CMK (cell line): ENCODE data around the gene MEOX2.

Experiments
- DNase-seq: peaks from one replicate; pipeline ENCODE4 v3.0.0-alpha.2; 2010; ENCODE audit warnings: low read depth

Gene MEOX2

DNA sequence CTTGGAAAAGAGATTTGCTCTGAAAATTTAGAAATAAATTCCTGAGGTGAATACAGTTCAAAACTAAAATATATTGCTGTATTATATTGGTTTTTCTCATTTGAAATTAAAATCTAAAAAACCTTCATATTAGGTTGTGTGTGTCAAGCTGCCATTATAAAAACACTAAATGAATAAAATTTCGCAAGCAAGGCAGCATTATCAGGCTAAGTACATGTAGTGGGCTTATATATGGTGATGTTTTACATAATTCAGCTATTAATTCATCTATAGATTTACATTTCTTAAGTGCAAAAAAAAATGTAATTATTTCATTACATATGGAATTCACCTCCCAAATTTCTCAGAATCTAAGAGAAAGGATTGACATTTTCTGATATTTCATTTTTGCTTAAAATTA lies 5.3 kb downstream of the MEOX2 start:
- no peak for DNase-seq

DNA sequence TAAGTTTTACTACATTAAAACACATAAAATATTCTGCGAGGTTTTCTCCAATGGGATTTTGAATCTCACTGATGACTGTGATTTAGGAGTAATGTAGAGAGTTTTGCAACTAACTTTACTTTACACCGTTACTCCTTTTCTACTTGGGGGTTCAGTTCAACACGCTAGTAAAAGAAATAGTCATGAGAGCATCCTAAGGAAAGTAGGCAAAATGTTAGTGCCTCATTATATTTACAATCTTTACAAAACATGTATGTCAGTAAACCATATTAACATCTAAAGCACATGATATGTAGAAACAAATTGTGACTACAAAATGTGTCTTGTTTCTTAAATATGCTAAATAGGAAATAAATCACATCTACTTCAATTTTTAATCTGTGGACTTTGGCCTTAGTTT lies 6.0 kb downstream of the MEOX2 start:
- no peak for DNase-seq

DNA sequence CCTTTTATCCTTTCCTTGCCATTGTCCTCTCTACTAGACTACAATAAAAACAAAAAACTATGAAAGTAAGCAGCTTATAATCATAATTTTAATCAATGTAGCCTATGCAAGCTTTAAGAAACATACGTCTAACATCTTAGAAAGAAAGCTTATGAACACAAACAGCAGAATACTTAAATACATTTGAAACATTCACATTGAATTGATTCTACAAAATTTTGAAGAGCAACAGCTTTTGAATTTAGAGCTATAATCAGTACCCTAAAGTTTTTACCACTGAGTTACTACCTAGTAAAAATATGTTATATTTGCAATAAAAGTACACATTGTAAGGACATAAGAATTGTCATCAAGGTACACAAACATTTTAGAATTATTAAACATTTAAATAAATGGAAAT lies 7.2 kb downstream of the MEOX2 start:
- no peak for DNase-seq

DNA sequence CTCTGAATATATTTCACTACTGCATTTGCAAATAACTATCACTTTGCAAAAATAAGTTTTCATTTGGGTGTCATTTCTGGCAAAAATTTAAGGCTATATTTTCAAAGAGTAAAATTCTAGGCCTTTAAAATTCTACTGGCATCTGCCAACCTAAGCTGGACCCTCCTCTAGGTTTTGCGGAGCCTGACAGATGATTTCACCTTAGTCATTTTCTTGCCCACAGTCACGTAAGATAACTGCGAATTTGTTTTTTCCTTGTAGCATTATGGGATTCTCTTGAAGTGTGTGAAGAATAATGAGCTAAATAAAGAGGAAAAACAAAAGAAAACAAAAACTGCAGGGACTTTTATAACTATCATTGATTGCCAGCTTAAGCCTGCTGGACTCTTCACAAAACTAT lies 7.8 kb downstream of the MEOX2 start:
- no peak for DNase-seq

DNA sequence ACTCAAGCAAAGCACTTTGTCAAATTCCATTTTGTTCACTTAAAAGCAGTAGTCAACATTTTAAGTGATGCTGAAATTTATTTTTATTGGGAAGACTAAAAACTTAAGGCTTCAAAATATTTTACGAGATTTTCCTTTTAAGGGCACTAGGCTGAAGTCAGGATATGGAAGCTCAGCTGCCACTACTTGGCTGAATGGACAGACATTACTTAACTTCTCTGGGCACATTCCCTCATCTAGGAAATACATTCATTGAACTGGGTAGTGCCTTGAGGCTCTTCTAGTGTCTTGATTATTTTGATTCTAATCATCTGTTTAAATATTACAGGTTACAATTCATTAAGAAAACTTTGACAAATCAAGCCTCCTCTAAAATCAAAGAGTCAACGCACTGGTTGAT lies 11.1 kb downstream of the MEOX2 start:
- DNase-seq, result no peak

DNA sequence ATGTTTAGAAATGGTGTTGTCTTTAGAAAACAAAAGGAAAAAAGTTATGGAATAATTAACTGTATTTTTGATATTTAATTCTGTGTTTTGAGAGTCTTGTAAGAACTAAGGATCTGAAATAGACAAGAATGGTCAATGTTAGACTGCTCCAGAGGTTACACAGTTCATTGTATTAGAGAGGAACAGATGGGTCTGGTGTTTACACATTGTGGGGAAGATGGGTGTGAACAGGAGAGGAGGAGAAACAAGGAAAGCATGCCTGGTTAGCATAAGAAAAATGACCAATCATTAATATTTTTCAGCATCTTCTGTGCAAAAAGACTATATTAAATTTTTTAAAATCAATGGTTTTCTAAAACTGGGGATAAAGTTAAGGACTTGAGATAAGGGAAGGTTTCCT lies 11.9 kb downstream of the MEOX2 start:
- DNase-seq, result no peak

DNA sequence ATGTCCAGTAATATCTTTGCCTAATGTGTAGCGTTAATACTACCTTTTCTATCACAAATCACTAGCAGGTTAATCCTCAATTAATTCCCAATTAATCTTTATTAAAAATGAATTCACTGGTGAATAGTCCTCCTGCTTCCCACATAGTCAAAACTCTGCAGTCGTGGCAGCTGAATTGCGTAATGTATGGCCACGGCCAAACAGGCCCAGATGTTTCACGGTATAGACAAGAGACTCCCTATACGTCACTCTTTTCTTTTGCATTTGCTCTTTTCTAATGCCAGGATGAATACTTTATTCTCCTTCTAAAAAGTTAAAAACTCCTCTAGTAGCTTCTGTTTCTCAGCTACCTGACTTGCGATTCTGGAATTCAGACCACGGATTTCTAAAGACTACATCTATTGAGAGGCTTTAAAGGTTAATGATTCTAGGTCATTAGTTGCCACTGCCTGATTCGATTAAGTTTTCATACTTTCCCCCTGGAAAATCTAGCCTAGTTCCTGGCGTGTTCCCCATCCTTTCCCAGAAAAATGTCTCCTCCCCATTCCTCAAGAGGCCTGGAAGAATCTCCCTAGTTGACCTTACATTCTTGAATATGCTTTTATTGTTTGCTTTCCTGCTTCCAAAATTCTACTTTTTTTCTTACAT lies 16.9 kb downstream of the MEOX2 start:
- no peak for DNase-seq

DNA sequence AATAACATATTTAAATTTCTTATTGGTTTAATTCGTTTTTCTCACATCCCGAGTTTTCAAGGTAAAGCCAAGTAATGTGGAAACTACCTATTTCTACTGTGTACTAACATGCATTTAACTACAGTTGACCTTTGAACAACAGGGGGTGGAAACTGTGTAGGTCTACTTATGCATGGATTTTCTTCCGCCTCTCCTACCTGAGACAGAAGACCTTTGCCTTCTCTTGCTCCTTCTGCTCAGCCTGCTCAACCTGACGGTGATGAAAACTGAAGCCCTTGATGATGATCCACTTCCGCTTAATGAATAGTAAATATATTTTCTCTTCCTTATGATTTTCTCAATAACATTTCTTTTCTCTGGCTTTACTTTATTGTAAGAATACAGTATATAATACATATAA lies 18.5 kb downstream of the MEOX2 start:
- DNase-seq, result no peak

DNA sequence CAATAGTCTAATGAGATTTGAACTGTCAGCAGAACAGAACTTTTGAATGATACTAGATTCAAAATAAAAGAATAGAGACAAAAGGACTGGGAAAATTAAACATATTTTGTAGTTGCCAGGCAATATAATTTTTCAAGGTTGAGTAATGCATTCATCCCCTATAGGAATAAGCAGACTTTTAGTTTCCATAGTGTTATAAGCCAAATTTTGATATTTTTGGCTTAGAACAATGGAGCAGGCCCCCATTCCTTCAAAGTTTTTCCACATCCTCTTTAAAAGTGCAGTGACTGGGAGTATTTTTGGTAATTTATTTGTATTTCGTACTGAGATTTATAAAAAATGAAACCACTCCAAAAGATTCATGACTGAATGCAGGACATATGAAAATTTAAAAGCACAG lies 24.0 kb downstream of the MEOX2 start:
- no peak for DNase-seq

DNA sequence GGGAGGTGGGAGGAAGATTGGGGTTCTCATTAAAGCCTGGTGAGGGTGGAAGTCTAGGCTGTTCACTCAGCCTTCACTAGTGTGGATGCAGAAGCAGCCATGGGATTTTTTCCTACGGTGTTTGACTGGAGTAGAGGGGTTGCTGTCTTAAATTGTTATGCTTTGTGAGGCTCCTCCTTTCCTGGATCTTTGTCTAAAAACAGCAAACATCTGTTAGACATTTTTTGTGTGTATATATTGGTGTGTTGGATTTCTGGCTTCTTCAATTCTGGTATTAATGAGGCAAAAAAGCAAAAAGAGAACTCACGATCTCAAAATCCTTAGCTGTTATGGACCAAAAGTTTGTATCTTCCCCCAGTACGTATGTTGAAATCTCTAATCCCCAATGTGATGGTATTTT lies 28.2 kb downstream of the MEOX2 start:
- no peak for DNase-seq

DNA sequence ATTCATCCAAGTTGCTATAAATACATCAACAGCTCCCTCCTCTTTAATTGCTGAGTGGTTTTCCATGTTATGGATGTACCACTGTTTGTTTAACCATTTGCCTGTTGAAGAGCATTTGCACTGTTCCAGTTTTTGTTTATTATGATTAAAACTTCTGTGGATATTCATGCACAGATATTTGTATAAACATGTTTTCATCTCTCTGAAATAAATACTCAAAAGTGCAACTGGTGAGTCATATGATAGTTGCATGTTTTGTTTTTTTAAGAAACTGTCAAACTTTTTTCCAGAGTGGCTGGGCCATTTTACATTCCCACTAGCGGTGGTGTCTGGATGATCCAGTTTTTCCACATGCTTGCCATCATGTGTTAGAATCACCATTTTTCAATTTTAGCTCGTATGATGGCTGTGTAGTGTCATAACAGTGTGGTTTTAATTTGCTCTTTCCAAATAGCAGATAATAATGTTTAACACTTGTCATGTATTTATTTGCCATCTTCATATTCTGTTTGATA lies 33.6 kb downstream of the MEOX2 start:
- DNase-seq, result no peak

DNA sequence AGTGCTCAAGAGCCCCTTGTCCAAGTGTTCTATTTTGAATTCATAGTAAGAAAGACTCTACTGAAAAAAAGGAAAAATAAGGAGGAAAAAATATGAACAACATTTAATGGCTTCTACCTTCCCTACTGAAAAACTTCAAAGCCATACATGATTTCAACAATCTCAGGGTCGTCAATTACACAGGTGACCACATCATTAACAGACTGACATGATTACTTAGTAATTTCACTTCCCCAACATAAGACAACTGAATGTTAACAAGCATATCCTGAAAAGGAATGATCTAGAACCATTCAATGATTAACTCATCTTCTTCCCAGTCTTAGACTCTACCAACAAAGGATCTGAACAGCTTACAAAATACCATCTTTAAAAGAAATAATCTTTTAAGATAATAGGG lies 34.8 kb downstream of the MEOX2 start:
- no peak for DNase-seq

DNA sequence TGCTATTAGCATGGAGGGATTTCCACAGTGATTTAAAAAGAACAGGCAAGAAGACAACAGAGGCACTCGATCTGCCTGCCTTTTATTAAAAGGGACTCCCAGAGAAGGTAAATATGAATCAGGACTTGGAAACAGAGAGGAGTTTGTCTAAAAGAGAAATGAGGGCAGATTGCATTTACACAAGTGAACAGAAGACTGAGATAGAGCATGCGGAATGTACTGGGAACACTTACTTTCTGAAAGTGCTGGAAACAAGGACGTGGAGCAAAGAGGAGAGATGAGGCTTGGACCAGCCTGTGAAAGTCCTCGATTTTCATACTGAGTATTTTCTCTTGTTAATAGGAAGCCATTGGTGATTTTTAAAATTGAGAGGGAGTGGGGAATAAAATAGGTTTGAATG lies 35.7 kb downstream of the MEOX2 start:
- DNase-seq, result no peak

DNA sequence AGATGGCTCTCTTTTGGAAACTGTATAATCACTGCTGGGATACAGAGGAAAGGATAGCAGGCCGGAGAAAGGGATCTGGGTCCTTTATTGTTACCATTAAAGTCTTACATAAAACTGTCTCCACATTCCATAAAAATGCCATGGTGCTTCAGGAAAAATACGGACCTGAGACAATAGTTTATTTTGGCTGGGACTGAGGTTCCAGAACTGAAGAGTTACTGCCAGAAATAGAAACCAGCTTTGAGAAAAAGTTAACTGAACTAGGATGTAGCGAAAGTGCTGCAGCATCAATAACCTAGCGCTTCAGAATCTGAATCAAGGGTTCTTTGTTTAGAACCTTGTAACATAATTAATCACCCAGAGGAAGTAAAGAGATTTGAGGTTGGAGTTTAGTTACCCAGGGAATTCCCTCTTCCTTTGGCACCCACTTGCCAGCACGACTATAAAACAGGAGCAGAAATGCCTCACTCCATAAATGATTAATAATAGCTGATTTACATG lies 38.0 kb downstream of the MEOX2 start:
- DNase-seq, result no peak

DNA sequence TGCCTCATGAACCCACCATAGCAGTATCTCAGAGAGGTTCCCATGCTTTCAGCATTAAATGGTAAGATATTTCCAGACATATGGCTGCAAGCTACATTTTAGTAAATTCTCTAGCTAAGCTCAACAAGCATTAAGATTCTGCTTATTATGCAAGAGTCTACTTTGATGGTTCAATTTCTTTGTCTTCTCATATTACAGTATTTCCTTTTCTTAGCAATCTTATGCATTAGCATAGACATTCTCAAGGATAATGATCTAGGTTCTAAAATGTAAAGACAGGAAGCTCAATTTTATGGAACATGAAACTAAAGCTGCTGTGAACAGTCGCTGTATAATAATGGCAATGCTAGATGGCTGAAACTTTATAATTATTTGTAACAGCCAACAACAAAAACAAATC lies 39.2 kb downstream of the MEOX2 start:
- DNase-seq, result no peak

DNA sequence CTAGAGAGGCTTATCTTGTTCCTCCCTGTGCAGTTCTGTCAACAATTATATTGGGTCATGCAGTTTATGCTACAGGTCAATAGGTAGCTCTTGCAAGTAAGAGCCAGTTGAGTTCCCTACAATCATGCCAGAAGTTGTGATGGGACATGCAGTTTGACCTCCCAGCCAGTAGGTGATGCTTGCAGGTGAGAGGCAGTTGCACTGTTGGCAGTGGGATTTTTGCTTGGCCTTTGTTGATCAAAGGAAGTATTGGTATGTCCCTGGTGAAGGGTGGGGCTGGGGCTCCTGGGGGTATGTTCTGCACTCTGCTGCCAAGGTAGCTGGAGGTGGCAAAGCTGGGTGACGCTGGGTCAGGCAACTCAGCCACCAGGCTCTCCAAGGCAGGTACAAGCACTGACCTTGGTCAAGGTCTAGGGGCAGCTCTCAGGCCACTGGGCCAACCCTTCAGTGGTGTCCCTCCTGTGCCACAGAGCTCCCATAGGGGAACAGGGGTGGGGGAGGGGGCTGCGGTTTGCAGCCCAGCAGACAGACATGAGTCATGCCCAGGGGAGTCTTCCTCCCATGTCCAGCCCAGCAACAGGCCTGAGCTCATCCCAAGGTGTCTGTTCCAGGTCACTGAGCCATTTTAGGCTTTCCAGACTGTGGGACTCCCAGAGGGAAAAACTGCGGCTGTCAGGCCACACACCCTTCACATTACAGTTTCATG lies 43.3 kb downstream of the MEOX2 start:
- DNase-seq, result no peak

DNA sequence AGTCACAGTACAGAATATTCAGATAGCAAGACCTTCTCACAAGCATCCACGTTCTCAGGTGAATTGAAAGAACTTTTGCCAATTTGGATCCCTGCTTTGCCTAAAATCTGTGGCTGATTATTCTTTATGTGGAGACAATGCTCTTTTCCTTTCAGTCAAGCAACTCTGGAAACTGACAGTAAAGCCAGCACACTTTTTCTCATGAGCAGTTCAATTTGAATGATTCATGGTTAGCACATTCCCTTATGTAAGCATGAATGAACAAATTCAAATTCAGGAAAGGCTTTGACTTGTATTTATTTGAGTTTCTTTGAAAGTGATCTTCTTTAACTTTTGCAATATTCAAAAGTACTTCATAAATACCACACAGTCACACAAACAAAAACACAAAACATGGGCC lies 57.6 kb downstream of the MEOX2 start:
- no peak for DNase-seq

DNA sequence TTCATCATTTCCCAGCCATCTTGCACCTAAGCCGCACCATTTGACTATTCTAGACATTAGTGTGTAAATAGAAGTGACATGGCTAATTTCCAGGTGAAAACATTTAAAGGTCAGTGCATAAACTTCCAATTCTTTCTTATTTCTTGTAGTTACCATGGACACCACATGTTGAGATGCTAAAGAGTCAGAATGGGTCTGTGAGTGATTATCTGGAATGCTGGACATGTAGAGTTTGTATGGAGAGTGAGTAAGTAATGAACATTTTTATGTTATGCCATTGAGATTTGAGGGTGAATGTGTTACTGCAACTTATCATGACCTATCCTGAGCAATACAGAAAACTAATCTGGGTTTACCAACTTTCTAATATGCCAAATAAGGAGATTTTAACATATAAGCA lies 60.4 kb downstream of the MEOX2 start:
- DNase-seq, result no peak

DNA sequence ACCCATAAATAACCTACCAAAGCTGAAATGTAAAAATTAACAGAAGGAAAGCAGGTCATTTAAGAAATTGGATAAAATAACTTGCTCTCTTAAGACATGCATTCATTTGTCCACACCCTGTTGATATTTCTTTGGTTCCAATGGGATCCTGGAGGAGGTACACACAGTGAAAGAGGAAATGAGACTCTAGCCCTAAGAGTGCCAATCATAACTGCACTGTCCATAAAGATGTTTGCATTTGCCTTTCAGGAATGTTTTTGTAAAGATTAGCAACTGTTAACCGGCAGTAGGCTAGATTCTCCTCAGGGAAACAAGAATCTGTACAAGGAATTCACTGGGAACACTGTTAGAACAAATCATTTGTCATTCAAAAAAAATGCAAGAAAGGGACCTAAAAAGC lies 61.0 kb downstream of the MEOX2 start:
- no peak for DNase-seq

DNA sequence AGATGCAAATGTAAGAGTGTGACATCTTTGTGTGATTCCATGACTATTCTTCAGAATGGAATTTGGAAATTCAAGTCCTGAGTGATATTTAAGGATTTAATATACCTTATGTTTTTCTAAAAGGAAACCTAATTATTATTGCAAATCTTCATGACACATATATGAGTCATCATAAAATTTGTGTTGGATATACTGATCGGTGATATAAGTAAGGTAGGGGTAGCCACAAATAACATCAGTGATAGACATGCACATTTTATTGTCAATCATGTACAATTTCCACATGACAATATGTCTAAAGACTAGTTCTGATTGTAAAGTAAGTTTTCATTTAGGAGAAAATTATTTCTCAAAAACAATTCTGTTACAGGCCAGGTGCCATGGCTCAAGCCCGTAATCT lies 65.0 kb downstream of the MEOX2 start:
- DNase-seq, result no peak

DNA sequence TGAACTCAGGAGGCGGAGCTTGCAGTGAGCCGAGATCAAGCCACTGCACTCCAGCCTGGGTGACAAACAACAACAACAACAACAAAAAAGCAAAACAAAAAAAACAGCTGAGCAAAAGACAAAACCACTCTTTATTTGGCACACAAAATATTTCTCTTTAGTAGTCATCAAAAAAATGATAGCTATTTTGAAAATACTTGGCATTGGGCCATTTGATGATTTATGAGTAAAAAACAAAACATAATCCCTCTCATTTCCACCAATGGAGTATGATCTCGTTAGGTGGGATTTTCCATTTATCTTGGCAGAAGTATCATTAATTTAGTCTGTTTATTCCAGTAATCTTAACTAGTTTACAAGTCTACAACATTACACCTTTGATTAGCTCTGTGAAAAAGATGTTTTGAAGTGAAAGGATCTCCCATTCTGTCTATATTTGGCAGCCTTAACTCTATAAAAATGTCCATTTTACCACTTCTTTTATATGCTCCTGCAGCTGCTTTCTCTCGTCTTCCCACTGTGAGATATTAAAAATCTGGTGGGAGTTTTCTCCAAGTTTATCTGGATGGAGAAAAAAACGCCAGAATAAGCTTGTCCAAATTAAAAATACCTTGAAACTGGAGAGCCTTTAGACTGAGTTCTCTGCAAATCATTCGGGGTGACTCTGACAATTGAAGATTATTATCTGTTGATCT lies 65.8 kb downstream of the MEOX2 start:
- DNase-seq, result no peak

DNA sequence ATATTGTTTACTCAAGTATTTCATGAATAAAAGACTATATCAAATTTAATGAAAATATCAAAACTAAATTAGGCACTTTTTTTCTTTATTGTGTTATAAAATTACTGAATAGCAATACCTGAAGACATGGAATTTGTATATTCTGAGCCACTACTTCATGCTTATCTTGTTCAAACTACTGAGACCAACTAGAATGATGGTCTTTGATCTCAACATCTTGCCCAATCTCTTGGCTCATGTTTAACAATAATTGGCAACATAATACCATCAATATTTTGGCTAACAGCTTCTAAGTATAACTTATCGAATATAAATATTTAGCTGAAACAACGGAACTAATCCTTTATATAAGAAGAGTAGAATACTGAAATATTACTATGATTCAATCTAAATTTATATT lies 68.2 kb downstream of the MEOX2 start:
- DNase-seq, result no peak

DNA sequence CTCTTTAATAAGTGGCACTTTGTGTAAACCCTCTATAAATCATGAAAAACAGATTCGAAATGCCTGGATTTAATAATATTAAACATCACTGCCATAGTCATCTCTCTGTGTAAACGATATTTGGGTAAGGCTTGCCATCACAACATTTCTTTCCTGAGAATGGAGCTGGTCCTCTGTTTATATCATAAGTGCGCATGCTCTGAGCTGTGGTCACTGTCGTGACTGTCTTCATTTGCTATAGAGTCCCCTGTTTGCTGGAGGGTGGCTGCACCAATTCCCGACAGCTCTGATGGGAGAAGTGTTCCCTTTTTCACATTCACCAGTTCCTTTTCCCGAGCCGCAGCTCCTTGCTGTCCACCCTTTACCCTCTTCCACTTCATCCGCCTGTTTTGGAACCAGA lies 74.3 kb downstream of the MEOX2 start:
- no peak for DNase-seq
